ENCODE results near the gene PGBD1. TPM values are rescaled to one million over a fixed set of nuclear protein-coding genes. Genes with fewer than 3 reads are reported as not detected.

PGBD1 gene
- total and polyA plus RNA-seq, 2 of the 13 experiments (the other 11 are each of a cell fraction or from before 2014, with no cell fraction given) = 3.6 to 6.9 TPM

- BruUV-seq (replicated peaks) = no TSS peak
- no peak overlapping the region for H3K4me2 ChIP-seq (ENCODE audit: low read depth, low read length)
- FAIRE-seq (no peak), DNase-seq (ENCODE audit: low spot score) (no peak), ATAC-seq (no peak)
- H3K4me3 ChIP-seq (replicated peaks in 1 of 3; ENCODE audit: insufficient read depth in 1 of 3, low read depth in 2 of 3, low read length in 3 of 3) = no peak overlapping the region
- ChIA-PET CTCF (ENCODE audit: low intra/inter-chr PET ratio, low total read pairs) (no interaction called here), POLR2A (interaction anchor here (0.6 kb wide), 1 partner anchor 620 kb away, joined by 3 read pairs; no protein-coding TSS in a partner anchor)
- no peak overlapping the region for H3K9ac ChIP-seq (ENCODE audit: insufficient read depth, low read depth, low read length)
- peaks cover under 1% of the 10 kb centered on the region; the same call in 1 of the 2 replicates for H3K4me1 ChIP-seq (ENCODE audit: insufficient read depth, low read length)
- no peaks in the 10 kb centered on the region for H3K9me3 ChIP-seq (ENCODE audit: low read length)
- no peak for TF ChIP-seq HNF4G (IDR thresholded peaks at IDR 0.05; ENCODE audit: borderline replicate concordance, low read depth, low read length)
- TF ChIP-seq HNF4G (CRISPR knock-in tag; IDR thresholded peaks at IDR 0.05; ENCODE audit: borderline replicate concordance, low read depth) = no peak
- no peak for TF ChIP-seq ZNF850 (CRISPR knock-in tag; conservative IDR thresholded peaks at IDR 0.05)
- TF ChIP-seq NCOA2 (CRISPR knock-in tag; IDR thresholded peaks at IDR 0.05) = no peak
- TF ChIP-seq ARNT (IDR thresholded peaks at IDR 0.05) = no peak
- no peak for TF ChIP-seq MEIS2 (CRISPR knock-in tag; IDR thresholded peaks at IDR 0.05)
- no peak for TF ChIP-seq ZBTB1 (CRISPR knock-in tag; IDR thresholded peaks at IDR 0.05; ENCODE audit: borderline replicate concordance)
- TF ChIP-seq ZNF687 (CRISPR knock-in tag; IDR thresholded peaks at IDR 0.05) = no peak
- no peak for TF ChIP-seq IRF1 (CRISPR knock-in tag; IDR thresholded peaks at IDR 0.05; ENCODE audit: low read depth)
- TF ChIP-seq POGZ (CRISPR knock-in tag; IDR thresholded peaks at IDR 0.05) = no peak
- no peak for TF ChIP-seq ZBED4 (CRISPR knock-in tag; IDR thresholded peaks at IDR 0.05; ENCODE audit: borderline replicate concordance)
- no peak for TF ChIP-seq KAT7 (CRISPR knock-in tag; IDR thresholded peaks at IDR 0.05; ENCODE audit: borderline replicate concordance)
- TF ChIP-seq ATF3 (CRISPR knock-in tag; IDR thresholded peaks at IDR 0.05) = no peak
- TF ChIP-seq PITX1 (CRISPR knock-in tag; IDR thresholded peaks at IDR 0.05) = no peak
- no peak overlapping the region for H3K27ac ChIP-seq (ENCODE audit: extremely low read length, insufficient read depth, low read length)
- intact Hi-C loops (cut with micrococcal nuclease; ENCODE audit: unreplicated experiment) (no loop called here), in situ Hi-C loops (cut with HindIII; ENCODE audit: extremely low pct_ligation_motif_present, low pct_unique_long_range_greater_than_20kb) (no loop called here)
- H4K20me1 ChIP-seq (ENCODE audit: insufficient read depth, low read length) = no peaks in the 10 kb centered on the region
- no peaks in the 10 kb centered on the region for H3K79me2 ChIP-seq (ENCODE audit: insufficient read depth, low read length)
- peaks cover 11 to 56% of the 10 kb centered on the region in 2 experiments for H3K36me3 ChIP-seq (replicated peaks in 1 of 2; ENCODE audit: control insufficient read depth in 1 of 2, insufficient read depth in 2 of 2, low read length in 2 of 2)
- H2AFZ ChIP-seq (ENCODE audit: low read length) = no peak overlapping the region
- no peaks in the 10 kb centered on the region for H3K27me3 ChIP-seq (ENCODE audit: control insufficient read depth in 1 of 2, insufficient read depth in 2 of 2, low read length in 2 of 2)
These were observed 6.5 kb upstream of the PGBD1 start for GRCh38 chr6:28274888-28275287.

All from HepG2 (cell line).